Fibroblast of villous mesenchyme (primary cell): ENCODE data around the gene INTS1. TPM values are rescaled to one million over a fixed set of nuclear protein-coding genes. Genes with fewer than 3 reads are reported as not detected.

ENCODE experiments used
- DNase-seq: peaks from one replicate; pipeline ENCODE4 v3.0.0-alpha.2; 2010; ENCODE audit warnings: low read depth
- H3K4me3 ChIP-seq: 2 replicates; pipeline ENCODE4 v1.5.1; 2011; ENCODE audit warnings: low read depth, mild to moderate bottlenecking, low read length
- total RNA-seq: library from RNA; depleted of rRNA; stranded (reverse); fragments of >200 nt; gene quantifications from 2 replicates; pipeline ENCODE4 v1.2.3, GENCODE V29; 2012
- TF ChIP-seq, protein P1 (sequence below): IDR thresholded peaks from 2 replicates; pipeline ENCODE4 v1.5.1; 2012; ENCODE audit warnings: low read depth, mild to moderate bottlenecking, low read length; ENCODE audit not compliant: insufficient read depth

Gene INTS1, protein sequence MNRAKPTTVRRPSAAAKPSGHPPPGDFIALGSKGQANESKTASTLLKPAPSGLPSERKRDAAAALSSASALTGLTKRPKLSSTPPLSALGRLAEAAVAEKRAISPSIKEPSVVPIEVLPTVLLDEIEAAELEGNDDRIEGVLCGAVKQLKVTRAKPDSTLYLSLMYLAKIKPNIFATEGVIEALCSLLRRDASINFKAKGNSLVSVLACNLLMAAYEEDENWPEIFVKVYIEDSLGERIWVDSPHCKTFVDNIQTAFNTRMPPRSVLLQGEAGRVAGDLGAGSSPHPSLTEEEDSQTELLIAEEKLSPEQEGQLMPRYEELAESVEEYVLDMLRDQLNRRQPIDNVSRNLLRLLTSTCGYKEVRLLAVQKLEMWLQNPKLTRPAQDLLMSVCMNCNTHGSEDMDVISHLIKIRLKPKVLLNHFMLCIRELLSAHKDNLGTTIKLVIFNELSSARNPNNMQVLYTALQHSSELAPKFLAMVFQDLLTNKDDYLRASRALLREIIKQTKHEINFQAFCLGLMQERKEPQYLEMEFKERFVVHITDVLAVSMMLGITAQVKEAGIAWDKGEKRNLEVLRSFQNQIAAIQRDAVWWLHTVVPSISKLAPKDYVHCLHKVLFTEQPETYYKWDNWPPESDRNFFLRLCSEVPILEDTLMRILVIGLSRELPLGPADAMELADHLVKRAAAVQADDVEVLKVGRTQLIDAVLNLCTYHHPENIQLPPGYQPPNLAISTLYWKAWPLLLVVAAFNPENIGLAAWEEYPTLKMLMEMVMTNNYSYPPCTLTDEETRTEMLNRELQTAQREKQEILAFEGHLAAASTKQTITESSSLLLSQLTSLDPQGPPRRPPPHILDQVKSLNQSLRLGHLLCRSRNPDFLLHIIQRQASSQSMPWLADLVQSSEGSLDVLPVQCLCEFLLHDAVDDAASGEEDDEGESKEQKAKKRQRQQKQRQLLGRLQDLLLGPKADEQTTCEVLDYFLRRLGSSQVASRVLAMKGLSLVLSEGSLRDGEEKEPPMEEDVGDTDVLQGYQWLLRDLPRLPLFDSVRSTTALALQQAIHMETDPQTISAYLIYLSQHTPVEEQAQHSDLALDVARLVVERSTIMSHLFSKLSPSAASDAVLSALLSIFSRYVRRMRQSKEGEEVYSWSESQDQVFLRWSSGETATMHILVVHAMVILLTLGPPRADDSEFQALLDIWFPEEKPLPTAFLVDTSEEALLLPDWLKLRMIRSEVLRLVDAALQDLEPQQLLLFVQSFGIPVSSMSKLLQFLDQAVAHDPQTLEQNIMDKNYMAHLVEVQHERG (N-terminal part only)
- 45.3 and 69.9 TPM in 2 replicates for total RNA-seq

DNA sequence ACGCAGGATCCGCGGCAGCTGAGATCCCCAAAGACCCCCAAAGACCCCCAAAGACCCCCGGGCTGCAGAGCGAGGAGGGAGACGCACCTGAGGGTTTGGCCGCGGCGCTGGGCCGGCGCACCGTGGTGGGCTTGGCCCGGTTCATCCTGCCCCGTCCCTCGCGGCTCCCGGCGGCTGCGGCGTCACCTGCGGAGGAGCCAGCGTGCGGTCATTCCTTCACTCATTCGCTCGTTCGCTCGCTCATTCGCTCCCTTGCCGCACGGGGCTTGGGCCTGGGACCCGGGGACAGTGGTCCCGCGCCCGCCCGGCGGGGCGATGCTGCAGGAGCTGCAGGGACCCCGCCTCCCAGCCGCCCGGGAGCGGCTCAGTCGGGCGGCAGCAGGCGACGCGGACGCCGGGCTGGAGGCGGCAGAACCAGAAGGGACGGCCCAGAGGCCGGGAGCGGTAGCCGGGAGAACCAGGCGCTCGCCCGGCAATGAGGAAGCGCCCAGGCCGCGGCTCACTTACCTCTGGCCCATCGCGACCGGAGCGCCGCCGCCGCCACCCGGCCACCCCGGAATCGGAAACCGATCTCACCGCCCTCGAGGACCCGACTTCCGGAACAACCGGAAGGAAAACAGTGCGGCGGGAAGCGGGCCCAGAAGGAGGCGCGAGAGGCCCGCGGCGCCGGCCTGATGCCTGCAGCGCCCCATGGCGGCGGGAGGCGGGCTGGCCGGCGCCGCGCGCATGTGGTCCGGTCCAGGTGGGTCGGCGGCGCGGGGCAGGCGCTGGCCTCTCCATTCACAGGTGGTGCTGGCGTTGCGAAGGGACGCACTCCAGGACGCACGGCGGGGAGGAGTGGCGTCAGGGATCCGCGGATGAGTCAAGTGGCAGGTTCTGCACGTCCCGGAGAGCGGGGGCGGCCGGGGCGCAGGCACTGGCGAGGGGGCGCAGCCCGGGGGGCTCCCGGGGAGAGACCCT is at the start of gene INTS1:
INTS1 (minus strand) TSS at position 574 of the 960 bp plus-strand sequence; CDS start at position 145, 429 bp downstream.
- DNase-seq = peak; percentile 91
- H3K4me3 ChIP-seq = peak within 1 kb of the TSS; percentile 77
- TF ChIP-seq, protein P1, sequence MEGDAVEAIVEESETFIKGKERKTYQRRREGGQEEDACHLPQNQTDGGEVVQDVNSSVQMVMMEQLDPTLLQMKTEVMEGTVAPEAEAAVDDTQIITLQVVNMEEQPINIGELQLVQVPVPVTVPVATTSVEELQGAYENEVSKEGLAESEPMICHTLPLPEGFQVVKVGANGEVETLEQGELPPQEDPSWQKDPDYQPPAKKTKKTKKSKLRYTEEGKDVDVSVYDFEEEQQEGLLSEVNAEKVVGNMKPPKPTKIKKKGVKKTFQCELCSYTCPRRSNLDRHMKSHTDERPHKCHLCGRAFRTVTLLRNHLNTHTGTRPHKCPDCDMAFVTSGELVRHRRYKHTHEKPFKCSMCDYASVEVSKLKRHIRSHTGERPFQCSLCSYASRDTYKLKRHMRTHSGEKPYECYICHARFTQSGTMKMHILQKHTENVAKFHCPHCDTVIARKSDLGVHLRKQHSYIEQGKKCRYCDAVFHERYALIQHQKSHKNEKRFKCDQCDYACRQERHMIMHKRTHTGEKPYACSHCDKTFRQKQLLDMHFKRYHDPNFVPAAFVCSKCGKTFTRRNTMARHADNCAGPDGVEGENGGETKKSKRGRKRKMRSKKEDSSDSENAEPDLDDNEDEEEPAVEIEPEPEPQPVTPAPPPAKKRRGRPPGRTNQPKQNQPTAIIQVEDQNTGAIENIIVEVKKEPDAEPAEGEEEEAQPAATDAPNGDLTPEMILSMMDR = peak; percentile 62

DNA sequence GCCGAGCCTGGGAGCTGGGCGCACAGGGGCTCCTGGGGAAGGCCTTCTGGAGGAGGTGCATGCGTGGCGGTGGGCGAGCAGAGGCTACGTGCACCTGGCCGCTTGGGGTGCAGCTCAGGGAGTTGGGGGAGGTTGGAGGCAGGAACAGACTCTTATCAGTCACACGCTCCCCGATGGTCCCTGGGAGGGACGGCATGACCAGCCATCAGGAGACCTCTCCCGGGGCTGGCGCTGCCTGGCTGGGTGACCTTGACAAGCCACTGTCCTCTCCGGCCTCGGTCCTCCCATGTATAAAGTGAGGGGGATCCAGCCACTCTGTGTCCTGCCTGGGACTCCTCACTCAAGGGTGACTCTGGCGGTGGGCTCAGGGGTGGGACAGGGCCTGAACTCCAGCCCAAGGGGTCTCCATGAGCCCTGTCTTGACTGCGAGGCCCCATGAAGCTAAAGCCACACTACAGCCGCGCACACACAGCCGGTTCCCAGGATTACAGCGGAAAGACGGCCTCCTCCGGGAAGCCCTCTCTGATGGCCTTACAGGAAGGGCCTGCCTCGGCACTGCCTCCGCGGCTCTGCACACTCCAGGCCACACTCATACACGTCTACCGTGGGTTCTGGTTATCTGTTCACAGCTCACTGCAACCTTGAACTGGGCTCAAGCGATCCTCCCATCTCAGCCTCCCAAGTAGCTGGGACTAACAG is 49.5 kb upstream of the INTS1 start:
- TF ChIP-seq, protein P1 = no peak
- no peak for DNase-seq
- H3K4me3 ChIP-seq = no peak overlapping the region

DNA sequence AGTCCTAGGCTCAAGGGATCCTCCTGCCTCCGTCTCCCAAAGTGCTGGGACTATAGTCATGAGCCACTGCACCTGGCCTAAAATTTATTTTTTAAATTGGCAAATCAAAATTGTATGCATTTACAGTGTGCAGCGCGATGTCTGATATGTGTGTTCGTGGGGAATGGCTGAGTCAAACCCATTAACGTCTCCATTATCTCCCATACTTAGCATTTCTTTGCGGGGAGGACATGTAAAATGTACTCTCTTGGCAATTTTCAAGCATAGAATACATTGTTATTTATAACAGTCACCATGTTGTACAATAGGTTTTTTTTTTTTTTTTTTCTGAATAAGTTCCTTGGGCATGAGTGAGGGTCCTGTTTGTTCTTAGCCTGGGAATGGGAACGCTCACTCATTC is 48.0 kb upstream of the INTS1 start:
- no peak for DNase-seq
- no peak overlapping the region for H3K4me3 ChIP-seq
- TF ChIP-seq, protein P1 = no peak

DNA sequence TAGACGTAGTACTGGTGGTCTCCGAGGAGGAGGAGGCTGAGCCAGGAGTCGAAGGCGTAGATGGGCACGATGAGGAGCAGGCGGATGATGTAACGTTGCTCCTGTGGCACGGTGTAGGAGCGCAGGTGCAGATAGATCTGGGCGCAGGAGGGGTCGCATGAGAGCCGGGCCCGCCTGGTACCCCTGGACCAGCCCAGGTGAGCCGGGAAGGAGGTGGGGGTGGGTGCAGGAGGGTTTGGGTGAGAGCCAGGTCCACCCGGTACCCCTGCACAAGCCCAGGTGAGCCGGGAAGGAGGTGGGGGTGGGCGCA is 46.6 kb upstream of the INTS1 start:
- TF ChIP-seq, protein P1 = no peak
- no peak for DNase-seq

DNA sequence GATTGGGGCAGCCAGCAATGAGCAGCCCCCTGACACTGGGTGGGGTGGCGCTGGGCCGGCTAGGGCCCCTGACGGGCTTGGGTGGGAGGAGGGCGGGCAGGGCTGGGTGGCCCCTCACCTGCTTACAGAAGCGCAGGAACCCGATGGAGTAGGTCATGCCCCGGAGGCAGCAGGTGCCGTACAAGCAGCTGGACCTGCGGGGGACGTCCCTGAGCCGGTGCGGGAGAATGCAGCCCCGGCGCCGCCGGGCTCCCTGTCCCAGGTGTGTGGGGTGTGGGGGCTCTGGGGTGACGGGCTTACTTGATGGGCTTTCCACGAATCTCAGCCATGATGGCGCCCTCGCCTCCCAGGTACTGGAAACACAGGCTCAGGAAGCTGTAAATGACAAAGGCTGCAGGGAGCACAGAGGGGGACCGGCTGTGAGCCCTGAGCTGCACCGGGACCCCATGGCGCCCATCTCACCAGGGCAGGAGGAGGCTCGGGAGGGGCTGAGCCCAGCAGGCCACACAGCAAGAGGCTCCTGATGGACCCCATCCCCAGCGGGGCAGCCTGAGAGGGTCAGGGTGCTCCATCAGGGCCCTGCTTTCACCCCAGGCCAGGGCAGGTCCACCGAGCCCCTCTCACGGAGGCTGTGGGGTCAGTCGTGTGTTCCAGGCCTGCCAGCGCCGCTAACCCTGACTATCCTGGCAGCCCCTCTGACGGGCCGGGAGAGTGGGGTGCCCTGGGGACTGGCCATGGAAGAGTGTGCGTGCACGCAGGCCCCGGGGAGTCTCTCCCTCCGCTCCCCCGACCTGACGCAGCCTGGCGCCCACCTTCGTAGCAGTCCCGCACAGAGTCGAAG is 46.0 kb upstream of the INTS1 start:
- TF ChIP-seq, protein P1 = no peak

More for the DNA sequence above, 46.6 kb upstream of the INTS1 start:
- no peak overlapping the region for H3K4me3 ChIP-seq

More for the DNA sequence above, 46.0 kb upstream of the INTS1 start:
- no peak for DNase-seq
- no peak overlapping the region for H3K4me3 ChIP-seq
